ENCODE measurements around the gene LAMB3. TPM values are rescaled to one million over a fixed set of nuclear protein-coding genes. Genes with fewer than 3 reads are reported as not detected.

Gene LAMB3
- total RNA-seq, 3 donors from 2014 or later (not counting 1 experiment from before 2014, with no cell fraction given), result 1.2 to 2.3 (median 1.4) TPM

GRCh38 chr1:209601809-209602657 is 50.2 kb downstream of the LAMB3 start:
- intact Hi-C loops (cut with micrococcal nuclease), result no loop called here
- Mint-ChIP-seq H3K27ac (no peak overlapping the region), H3K27me3 (ENCODE audit: low read depth in 2 of 2) (peaks cover 24 to 33% of the 10 kb centered on the region in 2 donors), H3K36me3 (no peaks in the 10 kb centered on the region), H3K4me1 (peaks cover 0 to 5% of the 10 kb centered on the region in 2 donors), H3K9me3 (no peaks in the 10 kb centered on the region), H3K4me3 (no peak overlapping the region)
- Histone ChIP-seq H3K27ac (ENCODE audit: low read length) (no peak overlapping the region), H3K36me3 (ENCODE audit: control insufficient read depth, insufficient read depth, low read length) (no peaks in the 10 kb centered on the region), H3K4me3 (ENCODE audit: low read length) (no peak overlapping the region), H3K9me3 (ENCODE audit: control insufficient read depth, insufficient read depth, low read length) (no peaks in the 10 kb centered on the region), H3K27me3 (ENCODE audit: control insufficient read depth, insufficient read depth, low read length) (peaks cover 2% of the 10 kb centered on the region), H3K4me1 (ENCODE audit: control insufficient read depth, insufficient read depth, low read length) (no peaks in the 10 kb centered on the region)
- 46% methylated on average over 6 of the region's 6 CpGs for WGBS (ENCODE audit: insufficient coverage)
- ATAC-seq (peak in 2 of 3 donors; percentile 34 to 68), DNase-seq (peak in 1 of 2 donors; percentile 61)
- TF ChIP-seq, protein P1, sequence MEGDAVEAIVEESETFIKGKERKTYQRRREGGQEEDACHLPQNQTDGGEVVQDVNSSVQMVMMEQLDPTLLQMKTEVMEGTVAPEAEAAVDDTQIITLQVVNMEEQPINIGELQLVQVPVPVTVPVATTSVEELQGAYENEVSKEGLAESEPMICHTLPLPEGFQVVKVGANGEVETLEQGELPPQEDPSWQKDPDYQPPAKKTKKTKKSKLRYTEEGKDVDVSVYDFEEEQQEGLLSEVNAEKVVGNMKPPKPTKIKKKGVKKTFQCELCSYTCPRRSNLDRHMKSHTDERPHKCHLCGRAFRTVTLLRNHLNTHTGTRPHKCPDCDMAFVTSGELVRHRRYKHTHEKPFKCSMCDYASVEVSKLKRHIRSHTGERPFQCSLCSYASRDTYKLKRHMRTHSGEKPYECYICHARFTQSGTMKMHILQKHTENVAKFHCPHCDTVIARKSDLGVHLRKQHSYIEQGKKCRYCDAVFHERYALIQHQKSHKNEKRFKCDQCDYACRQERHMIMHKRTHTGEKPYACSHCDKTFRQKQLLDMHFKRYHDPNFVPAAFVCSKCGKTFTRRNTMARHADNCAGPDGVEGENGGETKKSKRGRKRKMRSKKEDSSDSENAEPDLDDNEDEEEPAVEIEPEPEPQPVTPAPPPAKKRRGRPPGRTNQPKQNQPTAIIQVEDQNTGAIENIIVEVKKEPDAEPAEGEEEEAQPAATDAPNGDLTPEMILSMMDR (IDR thresholded peaks at IDR 0.05), result peak; percentile 20

- Histone ChIP-seq H3K4me1 (ENCODE audit: control insufficient read depth, insufficient read depth, low read length) (no peaks in the 10 kb centered on the region), H3K36me3 (ENCODE audit: control insufficient read depth, insufficient read depth, low read length) (no peaks in the 10 kb centered on the region), H3K9me3 (ENCODE audit: control insufficient read depth, insufficient read depth, low read length) (no peaks in the 10 kb centered on the region), H3K27me3 (ENCODE audit: control insufficient read depth, insufficient read depth, low read length) (peaks cover 2% of the 10 kb centered on the region), H3K4me3 (ENCODE audit: low read length) (no peak overlapping the region), H3K27ac (ENCODE audit: low read length) (no peak overlapping the region)
- DNase-seq (no peak), ATAC-seq (no peak)
- H3K9me3 Mint-ChIP-seq, result no peaks in the 10 kb centered on the region
- H3K27me3 Mint-ChIP-seq (ENCODE audit: low read depth in 2 of 2), result peaks cover 30 to 40% of the 10 kb centered on the region in 2 donors
- H3K4me3 Mint-ChIP-seq, result no peak overlapping the region
- 100% methylated on average over 1 of the region's 1 CpG for WGBS (ENCODE audit: insufficient coverage)
- H3K4me1 Mint-ChIP-seq, result peaks cover 0 to 5% of the 10 kb centered on the region in 2 donors
- no peak overlapping the region for H3K27ac Mint-ChIP-seq
- no peaks in the 10 kb centered on the region for H3K36me3 Mint-ChIP-seq
- intact Hi-C loops (cut with micrococcal nuclease), result no loop called here
- TF ChIP-seq, protein P1 (IDR thresholded peaks at IDR 0.05), result no peak
Measured at GRCh38 chr1:209600541-209600940, 51.7 kb downstream of the LAMB3 start.

- intact Hi-C loops (cut with micrococcal nuclease), result no loop called here
- WGBS (ENCODE audit: insufficient coverage), result 67% methylated on average over 1 of the region's 1 CpG
- Histone ChIP-seq H3K9me3 (ENCODE audit: control insufficient read depth, insufficient read depth, low read length) (no peaks in the 10 kb centered on the region), H3K4me1 (ENCODE audit: control insufficient read depth, insufficient read depth, low read length) (no peaks in the 10 kb centered on the region), H3K36me3 (ENCODE audit: control insufficient read depth, insufficient read depth, low read length) (no peaks in the 10 kb centered on the region), H3K27me3 (ENCODE audit: control insufficient read depth, insufficient read depth, low read length) (peaks cover 2% of the 10 kb centered on the region), H3K27ac (ENCODE audit: low read length) (no peak overlapping the region), H3K4me3 (ENCODE audit: low read length) (no peak overlapping the region)
- TF ChIP-seq, protein P1 (IDR thresholded peaks at IDR 0.05), result no peak
- DNase-seq (no peak), ATAC-seq (no peak)
- no peaks in the 10 kb centered on the region for H3K9me3 Mint-ChIP-seq
- no peak overlapping the region for H3K27ac Mint-ChIP-seq
- no peak overlapping the region for H3K4me3 Mint-ChIP-seq
- H3K27me3 Mint-ChIP-seq (ENCODE audit: low read depth in 2 of 2), result peaks cover 41 to 50% of the 10 kb centered on the region in 2 donors
- no peaks in the 10 kb centered on the region for H3K36me3 Mint-ChIP-seq
- H3K4me1 Mint-ChIP-seq, result no peaks in the 10 kb centered on the region
Measured at GRCh38 chr1:209598227-209598626, 54.0 kb downstream of the LAMB3 start.
